Measurements from ENCODE around the gene SYNGR4.

SYNGR4 gene

DNA sequence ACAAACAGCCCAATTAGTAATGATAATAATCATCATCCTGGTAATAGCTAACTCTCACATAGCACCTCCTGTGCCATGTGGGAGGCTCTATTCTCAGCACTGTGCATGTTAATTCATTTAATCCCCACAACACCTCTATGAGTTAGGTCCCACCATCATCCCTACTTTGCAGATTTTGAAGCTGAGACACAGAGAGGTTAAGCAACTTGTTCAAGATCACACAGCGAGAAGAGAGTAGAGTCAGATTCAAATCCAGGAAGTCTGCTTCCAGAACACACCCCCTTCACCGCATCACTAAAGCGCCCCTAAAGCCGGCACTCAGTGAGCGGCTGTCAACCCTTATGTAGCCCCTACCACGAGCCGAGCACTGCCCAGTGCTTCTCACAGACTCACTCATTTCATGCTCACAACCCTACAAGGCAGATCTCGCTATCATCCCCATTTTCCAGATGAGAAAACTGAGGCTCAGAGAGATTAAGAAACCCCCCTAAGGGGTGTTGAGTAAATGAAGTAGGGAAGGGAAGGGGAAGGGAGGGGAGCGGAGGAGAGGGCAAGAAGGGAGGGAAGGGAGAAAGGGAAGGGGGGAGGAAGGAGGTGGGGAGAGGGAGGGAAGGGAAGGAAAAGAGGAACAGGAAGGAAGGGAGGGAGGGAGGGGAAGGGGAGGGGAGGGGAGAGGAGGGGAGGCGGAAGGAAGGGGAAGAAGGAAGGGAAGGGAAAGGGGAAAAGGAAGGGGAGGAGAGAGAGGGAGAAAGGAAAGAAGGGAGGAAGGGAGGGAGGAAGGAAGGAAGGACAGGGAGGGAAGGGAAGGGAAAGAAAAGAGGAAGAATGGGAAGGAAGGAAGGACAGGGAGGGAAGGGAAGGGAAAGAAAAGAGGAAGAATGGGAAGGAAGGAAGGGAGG is 22.4 kb upstream of the SYNGR4 start:
- in situ Hi-C loops (cut with MboI; ENCODE audit: low pct_unique_long_range_greater_than_20kb, low sequenced_read_pairs, unreplicated experiment): no loop called here
- DNase-seq (ENCODE audit: low spot score): no peak
- TF ChIP-seq CTCF (IDR thresholded peaks at IDR 0.05; ENCODE audit: extremely low read depth, insufficient read depth, missing control alignments): no peak

DNA sequence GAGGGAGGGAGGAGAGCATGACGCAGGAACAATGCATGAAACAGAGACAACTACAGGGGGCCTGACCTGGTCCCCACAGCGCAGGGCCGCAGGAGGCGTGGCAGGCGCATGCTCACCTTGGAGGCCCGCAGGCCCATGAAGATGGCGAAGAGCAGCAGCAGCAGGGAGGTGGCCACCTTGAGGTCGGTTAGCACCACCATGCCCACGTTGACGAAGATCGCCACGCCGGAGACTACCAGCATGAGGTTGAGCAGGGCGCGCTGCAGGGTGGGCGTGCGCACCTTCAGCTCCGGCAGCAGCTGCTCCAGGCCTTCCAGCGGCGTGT is 21.8 kb upstream of the SYNGR4 start:
- no peak for TF ChIP-seq CTCF (IDR thresholded peaks at IDR 0.05; ENCODE audit: extremely low read depth, insufficient read depth, missing control alignments)
- in situ Hi-C loops (cut with MboI; ENCODE audit: low pct_unique_long_range_greater_than_20kb, low sequenced_read_pairs, unreplicated experiment): no loop called here
- DNase-seq (ENCODE audit: low spot score): no peak

- in situ Hi-C loops (cut with MboI; ENCODE audit: low pct_unique_long_range_greater_than_20kb, low sequenced_read_pairs, unreplicated experiment): no loop called here
- no peak for TF ChIP-seq CTCF (IDR thresholded peaks at IDR 0.05; ENCODE audit: extremely low read depth, insufficient read depth, missing control alignments)
- no peak for DNase-seq (ENCODE audit: low spot score)
Measured at GRCh38 chr19:48342841-48343540, 21.2 kb upstream of the SYNGR4 start.

DNA sequence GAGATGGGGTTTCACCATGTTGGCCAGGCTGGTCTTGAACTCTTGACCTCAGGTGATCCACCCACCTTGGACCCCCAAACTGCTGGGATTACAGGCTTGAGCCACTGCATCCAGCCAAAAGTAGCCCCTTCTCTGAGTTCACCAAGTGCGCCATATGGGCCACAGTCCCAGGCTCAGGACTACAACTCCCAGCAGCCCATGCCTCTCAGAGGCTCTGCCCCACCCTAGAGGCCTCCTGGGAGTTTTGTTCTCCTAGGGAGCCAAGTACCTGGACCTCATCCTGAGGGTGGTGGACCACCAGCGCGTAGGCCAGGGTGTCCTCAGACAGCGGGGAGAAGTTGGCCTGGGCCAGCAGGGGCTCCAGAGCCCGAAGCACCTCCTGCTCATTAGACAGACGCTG is 19.3 kb upstream of the SYNGR4 start:
- no peak for TF ChIP-seq CTCF (IDR thresholded peaks at IDR 0.05; ENCODE audit: extremely low read depth, insufficient read depth, missing control alignments)
- DNase-seq (ENCODE audit: low spot score): no peak
- in situ Hi-C loops (cut with MboI; ENCODE audit: low pct_unique_long_range_greater_than_20kb, low sequenced_read_pairs, unreplicated experiment): no loop called here

- no peak for TF ChIP-seq CTCF (IDR thresholded peaks at IDR 0.05; ENCODE audit: extremely low read depth, insufficient read depth, missing control alignments)
- in situ Hi-C loops (cut with MboI; ENCODE audit: low pct_unique_long_range_greater_than_20kb, low sequenced_read_pairs, unreplicated experiment): no loop called here
- no peak for DNase-seq (ENCODE audit: low spot score)
Measured at GRCh38 chr19:48346191-48346590, 18.0 kb upstream of the SYNGR4 start.

DNA sequence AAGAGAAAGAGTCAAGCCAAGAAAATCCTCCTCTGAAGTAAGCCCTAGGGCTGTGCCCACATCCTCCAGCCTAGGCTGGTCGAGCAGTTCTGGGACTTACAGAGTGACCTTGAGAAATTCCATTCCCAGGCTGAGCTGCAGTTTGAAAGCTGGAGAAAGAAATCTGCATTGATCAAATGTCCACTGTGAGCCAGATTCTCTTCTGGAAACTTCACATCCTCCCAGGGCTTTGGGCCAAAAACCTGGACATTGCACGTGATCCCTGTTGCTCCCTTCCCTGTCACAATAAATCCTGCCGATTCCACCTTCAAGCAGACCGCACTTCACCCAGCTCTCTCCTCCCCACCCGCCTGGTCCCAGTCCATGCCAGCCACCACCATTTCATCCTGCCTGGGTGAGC is 16.1 kb upstream of the SYNGR4 start:
- no peak for TF ChIP-seq CTCF (IDR thresholded peaks at IDR 0.05; ENCODE audit: extremely low read depth, insufficient read depth, missing control alignments)
- no peak for DNase-seq (ENCODE audit: low spot score)
- in situ Hi-C loops (cut with MboI; ENCODE audit: low pct_unique_long_range_greater_than_20kb, low sequenced_read_pairs, unreplicated experiment): no loop called here

Measured in GM13977 (cell line).